Measurements from ENCODE around the gene FBXL5. TPM values are rescaled to one million over a fixed set of nuclear protein-coding genes. Genes with fewer than 3 reads are reported as not detected.

FBXL5 gene
- total RNA-seq, 1 experiment from 2014 or later: 69.6 TPM

GRCh38 chr4:15692602-15693001, 37.4 kb upstream of the FBXL5 start:
- ChIA-PET POLR2A (no interaction called here), CTCF (no interaction called here)
- Mint-ChIP-seq H3K4me1 (peaks cover 42% of the 10 kb centered on the region), H3K27ac (no peak overlapping the region), H3K27me3 (ENCODE audit: low read depth) (no peaks in the 10 kb centered on the region), H3K4me3 (no peak overlapping the region), H3K9me3 (peaks cover 20% of the 10 kb centered on the region; the same call in 1 of the 2 replicates), H3K36me3 (peaks cover 8% of the 10 kb centered on the region)
- DNase-seq (ENCODE audit: low spot score) (no peak), ATAC-seq (no peak)
- TF ChIP-seq SP1 (CRISPR knock-in tag; conservative IDR thresholded peaks at IDR 0.05) (no peak), ZSCAN18 (CRISPR knock-in tag; IDR thresholded peaks at IDR 0.05) (no peak), ZNF671 (CRISPR knock-in tag; IDR thresholded peaks at IDR 0.05) (no peak), SOX15 (CRISPR knock-in tag; IDR thresholded peaks at IDR 0.05) (no peak)

- H3K27me3 Mint-ChIP-seq (ENCODE audit: low read depth): no peaks in the 10 kb centered on the region
- POLR2A ChIA-PET: interaction anchor here (1.1 kb wide), 1 partner anchor 10 kb away, joined by 6 read pairs; the partner anchor contains the start of gene FAM200B
- H3K4me3 Mint-ChIP-seq: no peak overlapping the region
- ATAC-seq: no peak
- no peak for DNase-seq (ENCODE audit: low spot score)
- peaks cover 42% of the 10 kb centered on the region for H3K4me1 Mint-ChIP-seq
- H3K27ac Mint-ChIP-seq: no peak overlapping the region
- no peak for TF ChIP-seq MXD4 (CRISPR knock-in tag; IDR thresholded peaks at IDR 0.05; ENCODE audit: borderline replicate concordance)
- peaks cover 18% of the 10 kb centered on the region for H3K36me3 Mint-ChIP-seq
- CTCF ChIA-PET: no interaction called here
- H3K9me3 Mint-ChIP-seq: peaks cover 14% of the 10 kb centered on the region; the same call in 1 of the 2 replicates
These were observed 36.4 kb upstream of the FBXL5 start for GRCh38 chr4:15691346-15692135.

- Mint-ChIP-seq H3K9me3 (peaks cover 14% of the 10 kb centered on the region; the same call in 1 of the 2 replicates), H3K36me3 (peaks cover 23% of the 10 kb centered on the region), H3K27ac (peak overlapping the region; percentile 69; the same call in 1 of the 2 replicates), H3K4me3 (no peak overlapping the region), H3K4me1 (peaks cover 42% of the 10 kb centered on the region), H3K27me3 (ENCODE audit: low read depth) (no peaks in the 10 kb centered on the region)
- ATAC-seq: peak; percentile 78
- POLR2A ChIA-PET: no interaction called here
- CTCF ChIA-PET: no interaction called here
- no peak for DNase-seq (ENCODE audit: low spot score)
- no peak for TF ChIP-seq HMGXB4 (CRISPR knock-in tag; IDR thresholded peaks at IDR 0.05)
- TF ChIP-seq ZNF263 (CRISPR knock-in tag; IDR thresholded peaks at IDR 0.05; ENCODE audit: low read depth): no peak
- no peak for TF ChIP-seq ETV6 (CRISPR knock-in tag; IDR thresholded peaks at IDR 0.05)
- no peak for TF ChIP-seq MYBL2 (CRISPR knock-in tag; IDR thresholded peaks at IDR 0.05)
- no peak for TF ChIP-seq ELF4 (CRISPR knock-in tag; IDR thresholded peaks at IDR 0.05; ENCODE audit: low read depth)
- no peak for TF ChIP-seq ZNF281 (CRISPR knock-in tag; IDR thresholded peaks at IDR 0.05)
- no peak for TF ChIP-seq ZNF138 (CRISPR knock-in tag; conservative IDR thresholded peaks at IDR 0.05)
- TF ChIP-seq OVOL2 (CRISPR knock-in tag; IDR thresholded peaks at IDR 0.05; ENCODE audit: borderline replicate concordance): no peak
- no peak for TF ChIP-seq CTCF (IDR thresholded peaks at IDR 0.05)
- no peak for TF ChIP-seq MAX (CRISPR knock-in tag; IDR thresholded peaks at IDR 0.05)
- TF ChIP-seq NFYB (CRISPR knock-in tag; conservative IDR thresholded peaks at IDR 0.05; ENCODE audit: low read depth): no peak
- TF ChIP-seq PRRX2 (CRISPR knock-in tag; IDR thresholded peaks at IDR 0.05): no peak; the same call in 1 of the 2 replicates
- no peak for TF ChIP-seq ATF1 (CRISPR knock-in tag; IDR thresholded peaks at IDR 0.05)
- no peak for TF ChIP-seq RORB (CRISPR knock-in tag; IDR thresholded peaks at IDR 0.05)
- no peak for TF ChIP-seq ERG (CRISPR knock-in tag; IDR thresholded peaks at IDR 0.05)
- TF ChIP-seq IRF1 (CRISPR knock-in tag; IDR thresholded peaks at IDR 0.05): no peak
These were observed 35.1 kb upstream of the FBXL5 start for GRCh38 chr4:15690020-15690809.
